GM19351 (cell line): ENCODE results near the gene BABAM2.
"Not testable (repeated sequence)": the region's sequence is repeated elsewhere in the genome, so short reads cannot be mapped to it uniquely, and the experiment has no call there.

Source experiments
- ATAC-seq: cut with Tn5 transposase; IDR thresholded peaks from one replicate; pipeline ENCODE4 v1.9.1; 2021; ENCODE audit warnings: mild to moderate bottlenecking, moderate library complexity; ENCODE audit not compliant: unreplicated experiment

Gene BABAM2

DNA sequence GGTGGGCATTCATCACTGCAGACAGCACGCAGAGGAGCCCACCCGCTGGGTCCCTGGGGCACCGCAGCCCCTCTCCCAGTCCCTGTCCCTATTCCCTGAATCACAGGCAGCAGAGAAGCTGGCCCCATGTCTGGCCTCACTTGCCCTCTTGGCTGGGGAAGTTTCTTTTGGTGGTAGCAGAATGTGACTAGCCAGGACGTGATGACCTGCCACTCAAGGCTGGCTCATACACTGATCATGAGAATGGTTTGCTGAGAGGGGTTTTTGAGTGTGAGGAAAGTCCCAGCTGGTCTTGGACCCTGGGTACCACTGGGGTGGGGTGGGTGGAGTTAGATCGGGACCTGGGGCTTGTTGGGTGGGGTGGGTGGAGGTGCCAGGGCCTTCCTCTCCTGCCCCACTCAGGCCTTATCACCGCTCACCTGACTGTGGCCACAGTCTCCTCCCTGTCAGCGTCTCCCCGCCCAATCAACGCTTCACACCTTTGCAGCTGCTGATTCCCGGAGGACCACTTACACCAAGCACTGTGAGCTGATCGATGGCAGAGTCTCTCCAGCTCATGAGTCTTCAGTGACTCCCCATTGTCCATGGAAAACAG is 473.3 kb downstream of the BABAM2 start:
- no peak for ATAC-seq

DNA sequence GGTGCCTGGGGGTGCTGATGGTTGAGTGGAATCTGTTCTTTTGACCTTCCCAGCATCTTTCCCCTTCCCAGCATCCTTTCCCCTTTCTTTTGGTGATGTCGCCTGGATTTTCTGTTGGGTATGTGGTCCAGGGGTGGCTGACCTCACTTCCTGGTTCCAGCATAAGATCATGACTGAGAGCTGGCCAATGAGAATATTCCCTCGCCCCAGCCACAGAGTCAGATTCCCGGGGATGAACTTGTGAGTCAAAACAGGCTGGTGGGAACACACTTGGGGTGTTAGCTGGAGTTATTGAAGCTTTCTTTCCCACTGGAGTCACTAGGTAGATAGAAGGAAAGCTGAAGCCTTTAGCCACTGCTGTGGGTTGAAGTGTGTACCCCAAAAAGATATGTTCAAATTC is 474.1 kb downstream of the BABAM2 start:
- no peak for ATAC-seq

DNA sequence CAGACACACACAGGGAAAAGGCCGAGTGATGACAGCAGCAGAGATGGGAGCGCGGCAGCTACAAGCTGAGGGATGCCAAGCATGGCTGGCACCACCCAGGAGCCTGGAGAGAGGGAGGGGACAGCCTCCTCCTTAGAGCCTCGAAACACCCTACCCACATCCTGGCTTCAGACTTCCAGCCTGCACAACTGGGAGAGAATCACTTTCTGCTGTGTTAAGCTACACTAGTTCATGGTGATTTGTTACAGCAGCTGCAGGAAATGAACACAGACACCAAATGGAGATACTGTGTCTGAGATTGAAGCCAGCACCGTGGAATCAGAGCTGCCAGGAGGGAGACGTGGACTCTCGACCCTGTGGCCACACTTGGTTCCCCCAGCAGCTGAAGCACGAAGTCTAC is 474.6 kb downstream of the BABAM2 start:
- ATAC-seq: no peak

DNA sequence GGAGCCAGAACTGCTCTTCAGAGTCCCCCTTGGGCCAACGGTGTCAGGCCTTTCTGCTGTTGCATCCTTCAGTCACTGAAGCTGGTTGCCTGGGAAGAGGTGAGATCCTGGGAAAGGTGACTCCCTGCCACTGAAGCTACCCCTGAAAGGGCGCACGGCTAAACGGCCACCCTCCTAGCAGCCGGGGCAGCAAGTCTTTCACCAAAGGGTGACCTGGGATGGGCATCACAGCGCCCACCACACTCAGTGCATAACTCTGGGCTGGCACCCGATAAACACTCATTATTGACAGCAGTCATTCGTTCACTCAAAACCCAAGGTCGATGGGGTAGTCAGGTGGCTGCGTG is 475.6 kb downstream of the BABAM2 start:
- no peak for ATAC-seq

DNA sequence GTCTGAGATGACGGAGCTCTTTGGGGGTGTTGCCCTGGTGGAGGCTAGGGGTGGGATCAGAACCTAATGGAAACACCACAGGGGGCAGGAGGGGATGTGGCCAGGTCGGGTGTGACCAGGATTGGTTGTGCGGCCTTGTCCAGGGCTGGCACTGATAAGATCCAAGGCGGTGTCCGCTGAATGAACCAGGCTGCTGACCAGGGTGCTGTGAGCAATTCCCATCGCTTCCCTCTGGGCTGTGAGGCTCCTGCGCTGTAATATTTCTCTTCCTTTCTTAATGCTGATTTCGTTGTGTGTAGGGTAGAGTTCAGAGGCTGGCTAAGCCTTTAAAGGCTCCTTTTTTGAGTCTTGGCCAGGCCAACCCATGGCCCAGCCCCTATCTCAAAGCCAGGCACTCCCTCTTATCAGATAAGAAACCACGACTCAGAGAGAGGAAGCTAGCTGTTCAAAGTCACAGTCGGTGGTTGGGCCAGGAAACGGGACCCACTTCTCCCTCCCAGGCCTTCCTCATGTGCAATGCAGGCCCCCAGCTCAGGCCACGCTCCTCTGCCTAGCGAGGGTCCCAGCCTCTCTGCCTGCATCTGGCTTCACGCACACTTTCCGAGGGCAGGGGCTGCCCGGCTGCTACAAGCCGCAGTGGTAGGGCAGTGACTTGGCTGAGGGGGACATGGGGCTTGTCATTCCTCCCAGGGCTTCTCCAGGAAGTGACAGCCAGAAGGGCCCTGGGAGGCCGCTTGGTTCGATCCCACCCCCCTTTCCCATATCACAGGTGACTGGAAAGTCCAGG is 476.2 kb downstream of the BABAM2 start:
- no peak for ATAC-seq

DNA sequence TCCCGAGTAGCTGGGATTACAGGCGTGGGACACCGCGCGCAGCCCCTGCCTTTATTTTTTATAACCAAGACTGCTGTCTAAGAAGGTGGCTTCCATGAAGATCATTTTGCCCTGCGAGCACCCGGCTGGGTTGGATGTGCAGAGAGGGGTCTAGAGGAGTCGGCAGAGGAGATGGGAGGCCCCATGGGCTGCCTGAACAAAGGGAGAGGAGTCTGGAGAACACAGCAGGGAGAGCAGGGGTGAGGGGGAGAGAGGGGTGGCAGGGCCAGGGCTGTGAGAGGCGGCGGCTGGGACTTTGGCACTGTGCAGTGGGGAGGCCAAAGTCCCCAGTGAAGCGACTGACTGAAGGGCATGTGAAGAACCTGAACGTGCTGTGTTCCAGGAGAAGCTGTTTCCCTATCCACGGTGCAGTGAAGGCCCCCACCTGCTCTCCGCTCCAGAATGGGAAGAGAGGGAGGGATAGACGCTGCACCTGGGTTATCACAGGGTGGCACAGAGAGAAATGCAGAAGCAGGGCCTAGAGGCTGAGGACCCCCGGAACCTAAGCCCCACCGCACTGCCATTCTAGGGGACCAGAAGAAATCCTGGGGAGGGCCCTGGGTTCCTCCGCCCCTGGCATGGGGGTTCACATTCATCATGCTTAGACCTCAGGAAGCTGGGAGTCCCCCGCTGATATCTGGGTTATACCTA is 477.3 kb downstream of the BABAM2 start:
- ATAC-seq: no peak

DNA sequence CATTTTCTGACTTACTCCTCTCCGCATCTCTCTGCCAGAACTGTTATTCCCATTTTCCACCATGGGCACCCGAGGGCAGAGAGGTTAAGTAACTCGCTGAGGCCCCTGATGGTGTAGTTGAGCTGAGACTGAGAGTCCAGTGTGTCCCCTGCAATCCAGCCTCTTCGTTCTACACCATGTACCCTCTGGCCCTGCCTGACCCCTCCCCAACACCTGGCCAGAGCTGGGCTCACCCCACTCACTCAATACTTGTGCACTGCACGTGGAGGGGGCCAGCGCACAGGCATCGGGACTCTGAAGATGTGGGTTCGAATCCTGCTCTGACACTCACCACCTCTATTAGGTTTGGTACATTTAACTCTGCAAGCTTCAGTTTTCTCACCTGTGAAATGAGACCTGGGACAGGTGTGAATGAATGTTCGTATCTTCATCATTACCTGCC is 477.8 kb downstream of the BABAM2 start:
- no peak for ATAC-seq

DNA sequence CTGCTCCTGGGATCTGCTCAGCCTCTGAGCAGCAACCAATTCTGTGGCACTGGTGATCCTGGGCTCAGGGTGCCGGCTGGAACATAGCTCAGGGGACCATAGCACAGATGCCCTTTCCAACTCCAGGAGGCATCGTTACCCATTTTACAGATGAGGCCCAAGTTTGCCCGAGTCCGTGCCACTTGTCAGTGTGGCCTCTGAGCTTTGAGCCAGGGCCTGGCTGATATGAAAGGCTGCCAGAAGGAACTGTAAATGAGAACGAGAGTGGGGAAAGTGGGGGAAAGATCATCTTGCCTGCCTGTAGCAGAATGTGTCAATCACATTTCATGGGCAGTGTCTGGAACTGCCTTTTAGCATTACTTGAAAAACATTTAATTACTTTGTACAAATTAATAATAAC is 478.8 kb downstream of the BABAM2 start:
- ATAC-seq: no peak

DNA sequence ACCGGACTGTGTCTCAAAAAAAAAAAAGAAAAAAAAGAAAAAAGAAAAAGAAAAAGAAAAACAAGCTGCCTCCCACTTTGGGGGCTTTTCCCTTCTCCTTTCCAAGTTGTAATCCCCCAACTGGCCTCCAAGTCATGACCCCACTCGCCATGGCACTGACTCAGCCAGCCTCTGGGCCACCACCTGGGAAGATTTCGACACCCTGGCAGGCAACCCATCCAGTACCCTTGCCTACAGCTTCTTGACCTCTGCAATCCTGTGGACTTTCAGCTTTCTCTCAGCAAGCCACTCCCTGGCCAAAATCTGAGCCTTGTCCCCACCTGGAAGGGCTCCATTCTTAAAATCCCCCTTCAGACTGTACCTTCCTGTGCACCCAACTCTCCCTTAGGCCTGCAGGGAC is 479.8 kb downstream of the BABAM2 start:
- ATAC-seq: no peak

DNA sequence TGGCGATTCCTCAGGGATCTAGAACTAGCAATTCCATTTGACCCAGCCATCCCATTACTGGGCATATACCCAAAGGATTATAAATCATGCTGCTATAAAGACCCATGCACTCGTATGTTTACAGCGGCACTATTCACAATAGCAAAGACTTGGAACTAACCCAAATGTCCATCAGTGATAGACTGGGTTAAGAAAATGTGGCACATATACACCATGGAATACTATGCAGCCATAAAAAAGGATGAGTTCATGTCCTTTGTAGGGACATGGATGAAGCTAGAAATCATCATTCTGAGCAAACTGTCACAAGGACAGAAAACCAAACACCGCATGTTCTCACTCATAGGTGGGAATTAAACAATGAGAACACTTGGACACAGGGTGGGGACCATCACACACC is 481.2 kb downstream of the BABAM2 start:
- not testable (repeated sequence) for ATAC-seq

DNA sequence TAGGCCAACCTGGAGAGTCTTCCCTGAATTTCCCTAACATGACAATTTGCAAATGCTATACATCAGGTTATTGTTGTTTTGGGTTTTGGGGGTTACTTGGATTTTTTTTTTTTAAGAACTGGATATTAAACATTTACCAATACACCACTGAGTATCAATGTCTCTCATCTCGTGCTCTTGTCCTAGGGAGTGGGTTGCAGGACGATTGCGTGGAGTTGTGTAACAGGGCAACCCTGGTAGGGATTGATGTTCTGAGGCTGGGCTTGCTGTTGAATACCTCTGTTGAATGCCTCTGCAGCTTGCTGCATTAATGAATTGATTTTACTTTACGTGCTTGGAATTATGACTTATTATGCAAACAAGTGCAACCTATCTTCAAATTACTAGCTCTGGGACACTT is 483.3 kb downstream of the BABAM2 start:
- ATAC-seq: no peak

DNA sequence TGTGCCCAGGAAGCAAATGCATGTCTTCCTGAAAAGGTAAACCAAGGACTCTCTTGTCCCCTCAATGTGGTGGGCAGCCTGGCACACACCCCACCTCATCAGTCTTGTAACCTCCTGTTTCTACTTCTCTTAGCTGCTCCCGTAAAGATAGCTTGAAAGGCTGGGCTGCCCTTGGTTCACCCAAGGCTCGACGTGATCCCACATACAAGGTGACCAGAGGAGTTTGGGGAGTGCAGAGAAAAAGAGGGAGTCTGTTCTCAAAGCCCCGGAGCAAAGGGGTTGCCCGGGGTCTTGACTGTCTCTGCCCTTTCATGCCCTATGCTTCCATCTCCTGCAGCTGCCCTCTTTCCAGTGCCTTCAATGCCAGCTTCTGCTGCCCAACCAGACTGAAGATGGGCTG is 483.8 kb downstream of the BABAM2 start:
- no peak for ATAC-seq

DNA sequence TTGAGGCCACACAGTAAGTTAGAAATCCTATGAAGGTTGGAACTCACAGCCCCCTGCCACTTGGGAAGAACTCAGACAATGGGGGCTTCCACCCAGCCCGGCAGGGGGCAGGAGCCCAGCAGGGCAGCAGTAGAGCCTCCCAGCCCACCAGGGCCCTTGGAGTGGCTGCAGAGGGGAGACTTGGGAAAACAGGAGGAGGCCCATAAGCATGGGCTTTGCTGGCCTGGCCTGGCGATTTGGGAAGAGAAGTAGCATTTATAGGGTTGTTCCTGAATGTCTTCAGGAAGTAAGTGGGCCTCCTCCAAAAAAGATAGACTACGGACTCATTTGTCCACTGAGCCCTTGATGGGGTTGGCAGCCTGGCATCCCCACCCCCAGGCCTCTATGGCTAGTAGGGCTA is 484.7 kb downstream of the BABAM2 start:
- ATAC-seq: no peak

DNA sequence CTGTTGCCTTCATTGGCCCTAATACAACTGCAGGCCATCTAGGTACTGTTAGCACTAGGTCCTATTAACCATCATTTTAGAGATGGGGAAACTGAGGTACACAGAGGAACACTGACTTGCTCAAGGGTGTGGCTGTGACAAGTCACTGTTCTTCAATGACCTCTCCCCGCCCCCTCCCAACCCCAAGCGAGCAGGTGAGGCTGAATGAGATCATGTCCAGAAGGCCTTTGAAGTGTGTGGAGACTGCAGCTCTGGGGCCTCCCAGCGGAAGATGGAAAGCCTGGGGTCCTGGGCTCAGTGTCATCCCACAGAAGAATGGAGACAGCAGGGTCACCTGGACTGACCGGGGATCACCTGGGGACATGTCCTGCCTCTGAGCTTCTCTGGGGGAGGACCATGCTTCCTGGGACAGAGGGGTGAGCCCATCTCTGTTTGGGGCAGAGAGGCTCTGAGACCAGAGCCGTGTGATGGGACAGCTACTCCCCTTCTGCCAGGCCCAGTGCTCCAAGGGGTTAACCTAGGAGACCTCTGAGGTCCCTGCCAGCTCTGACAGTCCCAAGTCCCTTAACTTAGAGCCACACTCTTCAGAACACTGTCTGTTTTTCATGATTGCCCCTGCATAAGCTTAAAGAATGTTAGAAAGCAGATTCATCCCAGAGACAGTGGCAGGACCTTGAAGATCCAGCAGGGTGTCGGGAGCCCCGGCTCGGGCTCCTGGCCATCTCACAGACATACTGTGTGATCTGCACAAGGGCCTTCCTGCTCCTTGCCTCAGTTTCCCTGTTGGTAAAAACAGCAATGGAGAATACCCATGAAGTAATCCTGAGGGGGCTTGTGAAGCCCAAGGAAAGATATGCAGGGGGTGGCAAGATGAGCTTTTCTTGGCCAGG is 485.5 kb downstream of the BABAM2 start:
- no peak for ATAC-seq

DNA sequence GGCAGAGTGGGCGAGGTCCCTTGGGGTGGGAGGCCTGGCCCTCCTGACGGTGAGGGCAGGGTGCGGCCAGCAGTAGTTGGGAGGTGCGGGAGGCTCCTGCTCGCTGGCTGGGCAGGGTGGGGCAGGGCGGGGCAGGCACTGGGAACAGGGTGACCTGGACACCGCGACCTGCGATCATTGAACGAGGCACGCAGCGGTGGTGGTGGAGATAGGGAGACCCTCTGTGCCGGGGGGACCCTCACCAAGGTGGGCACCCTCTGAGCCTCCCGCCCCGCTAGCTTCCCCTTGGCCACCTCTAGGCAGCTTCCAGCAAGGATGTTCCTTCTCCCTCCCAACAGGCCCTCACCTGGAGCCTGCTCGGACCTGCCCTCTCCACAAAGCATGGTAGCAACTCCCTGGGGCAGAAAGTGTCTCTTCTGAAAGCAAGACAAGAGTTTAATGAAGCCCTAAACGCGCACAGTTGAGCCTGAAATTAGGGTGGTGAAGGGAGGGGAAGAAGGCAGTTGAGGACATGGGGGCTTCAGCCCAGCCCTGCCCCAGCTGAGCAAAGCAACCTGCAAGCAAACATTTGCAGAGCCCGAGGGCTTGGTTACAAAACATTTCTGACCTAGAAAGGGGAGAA is 486.8 kb downstream of the BABAM2 start:
- no peak for ATAC-seq

DNA sequence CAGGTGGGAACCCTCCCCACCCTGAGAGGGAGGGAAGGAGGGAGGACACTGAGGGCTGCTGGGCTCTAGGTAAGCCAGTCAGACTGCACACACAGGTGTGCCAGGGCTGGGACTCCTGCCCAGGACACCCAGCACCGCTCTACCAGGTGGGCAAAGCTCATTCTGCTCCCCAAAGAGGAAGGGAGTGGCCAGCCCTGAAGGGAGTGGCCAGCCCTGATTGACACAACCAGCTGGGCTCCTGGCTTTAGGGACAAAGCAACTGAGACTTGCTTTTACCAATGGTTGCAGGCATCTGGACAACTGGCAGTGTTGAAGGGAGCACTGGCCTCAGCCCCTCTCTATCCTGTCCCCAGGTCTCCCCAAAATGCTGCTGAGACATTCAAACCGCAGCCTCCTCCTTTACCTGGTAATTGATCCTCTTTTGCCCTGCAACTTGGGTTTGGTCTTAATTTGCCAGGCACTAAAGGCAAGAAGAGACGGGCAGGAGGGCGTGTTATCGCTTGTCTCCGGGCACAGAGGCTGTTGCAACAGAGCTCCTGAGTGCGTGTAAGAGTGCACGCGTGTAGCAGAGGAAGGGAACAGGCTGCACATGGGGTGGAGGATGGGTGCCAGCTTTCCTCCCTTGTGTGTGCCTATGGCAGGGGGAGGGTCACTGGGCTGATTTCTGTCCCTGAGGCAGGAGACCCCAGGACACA is 487.6 kb downstream of the BABAM2 start:
- ATAC-seq: no peak

DNA sequence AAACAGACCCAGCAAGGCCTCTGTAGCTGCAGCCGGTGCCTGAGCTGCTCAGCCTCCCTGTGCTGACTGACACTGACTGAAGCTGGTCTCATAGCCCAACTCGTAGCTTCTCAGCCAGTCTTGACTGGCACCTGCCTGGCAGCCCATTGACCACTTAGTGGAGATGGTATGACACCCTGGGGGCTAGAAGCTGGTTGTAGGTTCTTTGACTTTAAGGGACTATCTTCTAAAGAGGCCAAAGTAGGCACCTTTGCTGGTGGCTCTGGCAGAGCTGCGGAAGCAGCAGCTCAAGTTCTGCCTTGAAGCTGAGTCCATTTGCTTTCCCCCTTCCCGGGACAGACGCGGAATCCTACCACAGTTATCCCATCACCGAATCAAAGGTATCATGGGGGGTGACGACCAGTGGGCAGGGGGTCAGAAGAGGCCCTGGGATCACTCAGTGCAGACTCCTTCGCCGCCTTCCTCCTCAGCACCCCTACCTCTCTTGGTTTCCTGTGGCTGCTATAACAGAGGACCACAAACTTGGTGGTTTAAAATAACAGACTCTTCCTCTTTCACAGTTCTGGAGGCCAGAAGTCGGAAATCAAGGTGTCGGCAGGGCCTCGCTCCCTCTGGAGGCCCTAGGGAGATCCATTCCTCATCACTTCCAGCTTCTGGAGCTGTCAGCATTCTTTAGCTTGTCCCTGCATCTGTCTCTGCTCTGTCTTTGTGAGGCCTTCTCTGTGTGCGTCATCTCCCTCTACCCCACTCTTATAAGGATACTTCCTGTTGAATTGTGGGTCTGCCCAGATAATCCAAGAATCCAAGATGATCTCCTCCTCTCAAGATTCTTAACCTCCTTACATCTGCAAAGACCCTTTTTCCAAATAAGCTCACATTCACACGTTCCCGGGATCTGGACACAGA is 488.4 kb downstream of the BABAM2 start:
- no peak for ATAC-seq

DNA sequence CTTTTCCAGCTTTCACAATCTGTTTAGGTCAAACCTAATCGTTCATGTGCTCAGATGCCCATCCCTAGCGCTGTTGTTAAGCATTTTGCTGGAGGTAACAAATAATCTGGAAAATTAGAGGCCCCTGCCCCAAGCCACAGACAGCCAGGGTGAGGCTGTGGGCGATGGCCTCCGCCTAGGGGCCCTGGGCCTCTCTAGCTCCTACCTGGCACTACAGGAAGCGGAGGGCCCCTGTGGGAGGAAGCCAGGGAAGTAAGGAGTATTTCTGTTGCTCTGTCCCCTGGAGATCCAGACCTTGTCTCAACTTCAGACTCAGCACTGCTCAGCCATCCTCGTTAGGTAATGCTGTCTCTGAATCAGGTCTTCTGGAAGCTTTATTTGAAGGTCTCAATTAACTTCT is 489.7 kb downstream of the BABAM2 start:
- ATAC-seq: no peak
